Measurements from ENCODE around the gene TMED6.

DNA sequence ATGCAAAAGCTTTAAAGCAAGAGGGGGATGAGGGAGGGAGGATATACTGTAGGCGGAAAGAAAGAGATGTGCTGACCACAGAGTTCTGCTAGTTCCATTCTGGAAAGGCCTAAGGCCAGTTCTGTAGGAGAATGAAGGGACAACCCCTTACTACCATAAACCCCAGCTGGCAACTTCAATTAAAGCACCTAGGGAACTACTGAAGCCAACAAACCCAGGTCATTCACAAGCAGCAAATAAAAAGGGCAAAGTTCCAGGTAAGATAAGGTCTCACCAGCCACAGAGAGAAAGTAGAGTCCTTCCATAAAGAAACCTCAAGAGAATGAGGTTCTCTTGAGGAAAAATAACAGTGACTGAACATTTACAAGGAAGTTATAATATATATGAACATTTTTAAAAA is 21.4 kb upstream of the TMED6 start:
- TF ChIP-seq EP300 (IDR thresholded peaks at IDR 0.05), result no peak
- no peak for TF ChIP-seq POLR2A (IDR thresholded peaks at IDR 0.05)

All from gastroesophageal sphincter (tissue), 2 donors.